Smooth muscle cell (in vitro differentiated cells): ENCODE measurements around the gene CCDC57. TPM values are rescaled to one million over a fixed set of nuclear protein-coding genes. Genes with fewer than 3 reads are reported as not detected.
A peak's percentile ranks its signal among the peaks of the same experiment; 100 is the strongest.
"Not testable (repeated sequence)": the region's sequence is repeated elsewhere in the genome, so short reads cannot be mapped to it uniquely, and the experiment has no call there.

Experiments used
- DNase-seq: peaks from one replicate; lab custom pipeline; 2025; ENCODE audit not compliant: unreplicated experiment; lab: John Stamatoyannopoulos, UW
- H2AFZ ChIP-seq: fragments of 200-600 bp; sonication (generic); 2 replicates; pipeline ENCODE4 v1.6.0; 2016; ENCODE audit warnings: antibody characterized with exemption, low read depth, mild to moderate bottlenecking
- H3F3A ChIP-seq: fragments of 200-600 bp; sonication (generic); 2 replicates; pipeline ENCODE4 v1.6.0; 2017; ENCODE audit warnings: antibody characterized with exemption, low read depth
- H3K27ac ChIP-seq: fragments of 200-600 bp; sonication (generic); 2 replicates; pipeline ENCODE4 v1.5.1; 2016; ENCODE audit warnings: low read depth, mild to moderate bottlenecking
- H3K27me3 ChIP-seq: fragments of 200-600 bp; sonication (generic); 2 replicates; pipeline ENCODE4 v1.6.1; 2016; ENCODE audit warnings: low read depth, mild to moderate bottlenecking
- H3K36me3 ChIP-seq: fragments of 200-600 bp; sonication (generic); 2 replicates; pipeline ENCODE4 v1.5.1; 2016; ENCODE audit warnings: low read depth
- H3K4me1 ChIP-seq: fragments of 200-600 bp; sonication (generic); 2 replicates; pipeline ENCODE4 v1.5.1; 2016; ENCODE audit warnings: low read depth
- H3K4me2 ChIP-seq: fragments of 200-600 bp; sonication (generic); 2 replicates; pipeline ENCODE4 v1.6.0; 2016; ENCODE audit warnings: mild to moderate bottlenecking
- H3K4me3 ChIP-seq: fragments of 200-600 bp; sonication (generic); 2 replicates; pipeline ENCODE4 v1.5.1; 2016; ENCODE audit warnings: mild to moderate bottlenecking
- H3K79me2 ChIP-seq: fragments of 200-600 bp; sonication (generic); 2 replicates; pipeline ENCODE4 v1.6.0; 2016; ENCODE audit warnings: low read depth, mild to moderate bottlenecking
- H3K9ac ChIP-seq: fragments of 200-600 bp; sonication (generic); 2 replicates; pipeline ENCODE4 v1.6.0; 2016; ENCODE audit warnings: low read depth
- H3K9me3 ChIP-seq: fragments of 200-600 bp; sonication (generic); replicated peaks from 2 replicates; pipeline ENCODE4 v1.5.1; 2016; ENCODE audit warnings: low read depth
- H4K20me1 ChIP-seq: fragments of 200-600 bp; sonication (generic); 2 replicates; pipeline ENCODE4 v1.6.0; 2016; ENCODE audit warnings: low read depth
- WGBS: methylation state at CpG from one replicate; pipeline ENCODE4 v1.1.7; 2016; ENCODE audit warnings: low lambda C conversion rate; 5-methylcytosine and 5-hydroxymethylcytosine counted together
- polyA plus RNA-seq: library from polyadenylated mRNA; unstranded; fragments of >200 nt; fragmentation: Nextera tagmentation; extraction: Ambion mirVana; gene quantifications from 2 replicates; pipeline ENCODE4 v1.2.1, GENCODE V29; 2016
- total RNA-seq: library from RNA; depleted of rRNA; stranded (reverse); fragments of >200 nt; gene quantifications from 2 replicates; pipeline ENCODE4 v1.2.3, GENCODE V29; 2014
- TF ChIP-seq, protein P1 (sequence below): fragments of 200-600 bp; sonication (generic); IDR thresholded peaks from 2 replicates; pipeline ENCODE4 v1.5.1; 2017; ENCODE audit warnings: borderline replicate concordance, mild to moderate bottlenecking, antibody characterized with exemption; ENCODE audit not compliant: insufficient read depth, poor library complexity, severe bottlenecking

Gene CCDC57
- total and polyA plus RNA-seq, 2 experiments from 2014 or later = 18.3 to 23.1 TPM

DNA sequence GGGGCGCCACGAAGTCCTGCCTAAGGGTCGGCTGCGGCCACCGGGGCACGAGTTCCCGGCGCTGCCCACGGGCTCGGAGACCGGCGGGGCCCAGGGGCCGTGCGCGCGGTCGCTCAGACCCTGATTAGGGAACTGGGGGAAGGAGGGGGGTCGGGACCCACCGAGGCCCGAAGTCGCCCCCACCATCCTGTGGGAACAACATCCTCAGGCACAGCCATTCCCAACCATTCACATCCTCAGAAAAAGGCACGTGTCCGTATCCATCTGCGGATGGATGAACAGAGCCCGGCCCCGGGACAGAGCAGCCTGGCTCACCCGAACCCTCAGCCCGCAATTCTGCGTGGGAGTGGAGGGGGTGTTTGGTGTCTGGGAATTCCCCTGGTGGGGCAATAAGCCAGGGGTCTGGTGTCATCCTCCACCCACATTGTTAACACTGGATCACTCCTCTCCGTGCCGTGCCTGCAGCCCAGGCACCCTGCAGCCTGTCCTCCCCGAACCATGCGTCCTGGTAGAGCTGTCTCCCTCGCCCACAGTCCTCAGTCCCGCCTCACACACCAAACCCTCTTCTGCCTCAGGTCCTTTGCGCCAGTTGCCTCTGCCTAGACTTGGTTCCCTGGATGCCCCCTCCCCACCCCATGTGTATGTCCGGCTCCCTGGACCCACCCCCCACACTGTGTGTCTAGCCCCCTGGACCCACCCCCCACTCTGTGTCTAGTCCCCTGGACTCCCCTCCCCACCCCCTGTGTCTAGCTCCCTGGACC lies 789 bp upstream of the CCDC57 start:
- peak overlapping the region; percentile 97 for H3K4me3 ChIP-seq
- H3F3A ChIP-seq = peaks cover 8% of the 10 kb centered on the region
- no peaks in the 10 kb centered on the region for H3K27me3 ChIP-seq
- no peaks in the 10 kb centered on the region for H3K9me3 ChIP-seq
- H2AFZ ChIP-seq = peak overlapping the region; percentile 80
- H3K4me2 ChIP-seq = peak overlapping the region; percentile 98
- TF ChIP-seq, protein P1, sequence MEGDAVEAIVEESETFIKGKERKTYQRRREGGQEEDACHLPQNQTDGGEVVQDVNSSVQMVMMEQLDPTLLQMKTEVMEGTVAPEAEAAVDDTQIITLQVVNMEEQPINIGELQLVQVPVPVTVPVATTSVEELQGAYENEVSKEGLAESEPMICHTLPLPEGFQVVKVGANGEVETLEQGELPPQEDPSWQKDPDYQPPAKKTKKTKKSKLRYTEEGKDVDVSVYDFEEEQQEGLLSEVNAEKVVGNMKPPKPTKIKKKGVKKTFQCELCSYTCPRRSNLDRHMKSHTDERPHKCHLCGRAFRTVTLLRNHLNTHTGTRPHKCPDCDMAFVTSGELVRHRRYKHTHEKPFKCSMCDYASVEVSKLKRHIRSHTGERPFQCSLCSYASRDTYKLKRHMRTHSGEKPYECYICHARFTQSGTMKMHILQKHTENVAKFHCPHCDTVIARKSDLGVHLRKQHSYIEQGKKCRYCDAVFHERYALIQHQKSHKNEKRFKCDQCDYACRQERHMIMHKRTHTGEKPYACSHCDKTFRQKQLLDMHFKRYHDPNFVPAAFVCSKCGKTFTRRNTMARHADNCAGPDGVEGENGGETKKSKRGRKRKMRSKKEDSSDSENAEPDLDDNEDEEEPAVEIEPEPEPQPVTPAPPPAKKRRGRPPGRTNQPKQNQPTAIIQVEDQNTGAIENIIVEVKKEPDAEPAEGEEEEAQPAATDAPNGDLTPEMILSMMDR = no peak
- peak overlapping the region; percentile 97 for H3K27ac ChIP-seq
- 2% methylated on average over 28 of the region's 37 CpGs for WGBS
- peak overlapping the region; percentile 97 for H3K9ac ChIP-seq
- DNase-seq = peak; percentile 52
- no peaks in the 10 kb centered on the region for H3K36me3 ChIP-seq
- H3K4me1 ChIP-seq = peaks cover 18% of the 10 kb centered on the region
- H3K79me2 ChIP-seq = peaks cover 20% of the 10 kb centered on the region
- no peaks in the 10 kb centered on the region for H4K20me1 ChIP-seq

- H3K4me2 ChIP-seq, H3K4me3 ChIP-seq, H4K20me1 ChIP-seq, H3K9me3 ChIP-seq, H3K27me3 ChIP-seq, H3F3A ChIP-seq, H3K27ac ChIP-seq, H2AFZ ChIP-seq, H3K36me3 ChIP-seq, H3K4me1 ChIP-seq, DNase-seq, H3K9ac ChIP-seq: not testable (repeated sequence)
- WGBS = 88% methylated on average over 11 of the region's 11 CpGs
- H3K79me2 ChIP-seq = peaks cover 18% of the 10 kb centered on the region
These were observed 2.0 kb downstream of the CCDC57 start for GRCh38 chr17:82210655-82211054.

DNA sequence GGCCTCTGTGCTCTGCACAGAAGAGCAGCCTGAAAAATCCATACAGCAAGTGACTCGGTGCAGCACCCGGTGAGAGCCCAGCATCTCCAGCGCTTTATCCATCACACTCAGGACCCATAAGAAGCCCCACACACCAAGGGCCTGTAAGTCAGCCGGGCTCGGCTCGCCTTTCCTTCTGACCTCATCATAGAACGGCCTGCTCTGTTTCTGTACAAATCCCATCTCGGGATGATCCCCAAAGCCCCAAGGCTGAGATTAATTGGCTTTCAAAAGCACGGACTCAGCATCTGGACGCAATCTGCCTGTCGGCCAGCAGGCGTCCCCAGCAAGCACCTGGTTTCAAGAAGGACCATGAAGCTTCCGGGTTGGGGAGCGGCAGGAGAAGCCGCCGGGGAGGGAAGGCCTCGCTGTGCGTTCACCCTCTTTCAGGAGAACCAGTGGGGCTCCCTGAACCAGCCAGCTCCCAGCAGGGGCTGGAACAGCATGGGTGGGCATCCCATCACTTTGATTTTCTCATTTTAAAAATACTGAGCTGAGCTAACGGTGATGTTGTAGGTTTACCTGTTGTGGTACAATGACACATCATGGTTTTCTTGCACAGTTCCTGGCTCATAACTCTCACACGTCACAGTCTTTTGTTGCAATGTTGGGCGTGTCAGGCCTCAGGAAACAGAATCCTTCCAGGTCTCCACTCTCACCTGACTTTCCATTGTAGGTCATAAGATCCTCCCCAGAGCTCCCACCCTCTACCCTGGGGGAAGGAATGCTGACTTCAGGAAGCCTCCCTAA lies 6.7 kb downstream of the CCDC57 start:
- H3K9ac ChIP-seq = no peak overlapping the region
- peak overlapping the region; percentile 67 for H3K27ac ChIP-seq
- H3K4me3 ChIP-seq = no peak overlapping the region
- H4K20me1 ChIP-seq = peaks cover 26% of the 10 kb centered on the region
- TF ChIP-seq, protein P1 = peak; percentile 85
- H2AFZ ChIP-seq = no peak overlapping the region
- H3K4me2 ChIP-seq = peak overlapping the region; percentile 32
- peaks cover 6% of the 10 kb centered on the region for H3K79me2 ChIP-seq
- peaks cover 7% of the 10 kb centered on the region for H3F3A ChIP-seq
- H3K36me3 ChIP-seq = no peaks in the 10 kb centered on the region
- WGBS = 21% methylated on average over 21 of the region's 21 CpGs
- H3K9me3 ChIP-seq = no peaks in the 10 kb centered on the region
- H3K27me3 ChIP-seq = no peaks in the 10 kb centered on the region
- peak; percentile 47 for DNase-seq
- H3K4me1 ChIP-seq = no peaks in the 10 kb centered on the region

- H3K4me3 ChIP-seq = no peak overlapping the region
- H4K20me1 ChIP-seq = peaks cover 26% of the 10 kb centered on the region
- H3K27me3 ChIP-seq = no peaks in the 10 kb centered on the region
- H3K4me2 ChIP-seq = peak overlapping the region; percentile 18
- peak overlapping the region; percentile 67 for H3K27ac ChIP-seq
- no peak overlapping the region for H2AFZ ChIP-seq
- no peaks in the 10 kb centered on the region for H3K36me3 ChIP-seq
- H3K9ac ChIP-seq = no peak overlapping the region
- DNase-seq = no peak
- peaks cover 7% of the 10 kb centered on the region for H3F3A ChIP-seq
- no peaks in the 10 kb centered on the region for H3K4me1 ChIP-seq
- peaks cover 6% of the 10 kb centered on the region for H3K79me2 ChIP-seq
- WGBS = 74% methylated on average over 25 of the region's 25 CpGs
- H3K9me3 ChIP-seq = no peaks in the 10 kb centered on the region
- TF ChIP-seq, protein P1 = no peak
These were observed 7.6 kb downstream of the CCDC57 start for GRCh38 chr17:82204831-82205719.
